Mammary epithelial cell (primary cell): ENCODE results near the gene MCF2L.

ENCODE experiments used
- CTCF ChIP-seq, 2 donors: IDR thresholded peaks in 1 of 2; conservative IDR thresholded peaks in 1 of 2; 2 replicates each; pipeline ENCODE4 v1.5.1; 2011 to 2012; ENCODE audit warnings: inconsistent platforms in 2 of 2, low read length in 2 of 2, mild to moderate bottlenecking in 2 of 2, control low read depth in 1 of 2, low read depth in 1 of 2; ENCODE audit not compliant: insufficient read depth in 1 of 2; ENCODE audit errors: extremely low read depth in 1 of 2
- EZH2 ChIP-seq: IDR thresholded peaks from 2 replicates; pipeline ENCODE4 v1.6.1; 2012; ENCODE audit warnings: low read length, inconsistent platforms, borderline replicate concordance

- TF ChIP-seq EZH2 = no peak
- TF ChIP-seq CTCF (conservative IDR thresholded peaks at IDR 0.05 in 1 of 2, IDR thresholded peaks at IDR 0.05 in 1 of 2; ENCODE audit: extremely low read depth in 1 of 2, insufficient read depth in 1 of 2, low read depth in 1 of 2, low read length in 2 of 2) = no peak
These were observed 103.4 kb downstream of the MCF2L start for GRCh38 chr13:113072376-113072775.
